Measurements from ENCODE around the gene DNAI4. TPM values are rescaled to one million over a fixed set of nuclear protein-coding genes. Genes with fewer than 3 reads are reported as not detected.
A peak's percentile ranks its signal among the peaks of the same experiment; 100 is the strongest.

Gene DNAI4
- total and polyA plus RNA-seq, 9 of the 15 experiments (the other 6 are each of a cell fraction or from before 2014, with no cell fraction given): 0.57 to 4.8 (median 2.6) TPM; not detected in 1

- TF ChIP-seq ZNF609 (CRISPR knock-in tag; IDR thresholded peaks at IDR 0.05; ENCODE audit: borderline replicate concordance): 0 out of 2 replicates have a peak, but pooled peaks have one; percentile 11
- TF ChIP-seq IRF1 (CRISPR knock-in tag; IDR thresholded peaks at IDR 0.05; ENCODE audit: borderline replicate concordance): no peak
- peak; percentile 5 for TF ChIP-seq E2F8 (IDR thresholded peaks at IDR 0.05; ENCODE audit: low read depth, partially characterized antibody)
- 0 out of 2 replicates have a peak, but pooled peaks have one; percentile 1 for TF ChIP-seq ZBTB43 (CRISPR knock-in tag; IDR thresholded peaks at IDR 0.05)
- 0 out of 2 replicates have a peak, but pooled peaks have one; percentile 8 for TF ChIP-seq MTA1 (IDR thresholded peaks at IDR 0.05; ENCODE audit: borderline replicate concordance)
- TF ChIP-seq FOXP1 (CRISPR knock-in tag; IDR thresholded peaks at IDR 0.05): no peak
- TF ChIP-seq ZNF511 (CRISPR knock-in tag; IDR thresholded peaks at IDR 0.05): 0 out of 2 replicates have a peak, but pooled peaks have one; percentile 56
- TF ChIP-seq EGR1 (conservative IDR thresholded peaks at IDR 0.05): peak; percentile 68
- TF ChIP-seq ARID3B (CRISPR knock-in tag; IDR thresholded peaks at IDR 0.05; ENCODE audit: borderline replicate concordance): no peak
- 0 out of 2 replicates have a peak, but pooled peaks have one; percentile 41 for TF ChIP-seq LCOR (CRISPR knock-in tag; IDR thresholded peaks at IDR 0.05)
- TF ChIP-seq CBFB (CRISPR knock-in tag; IDR thresholded peaks at IDR 0.05): peak; percentile 20; the same call in 1 of the 2 replicates
- no peak for TF ChIP-seq ZNF134 (CRISPR knock-in tag; conservative IDR thresholded peaks at IDR 0.05)
- peak; percentile 60; the same call in 1 of the 2 replicates for TF ChIP-seq ZNF589 (CRISPR knock-in tag; IDR thresholded peaks at IDR 0.05; ENCODE audit: low read depth)
- TF ChIP-seq ADNP (tag; IDR thresholded peaks at IDR 0.05): peak; percentile 90
- peak; percentile 13; the same call in 1 of the 2 replicates for TF ChIP-seq MTA3 (IDR thresholded peaks at IDR 0.05; ENCODE audit: borderline replicate concordance)
- TF ChIP-seq ZNF212 (CRISPR knock-in tag; IDR thresholded peaks at IDR 0.05): no peak
Observed at GRCh38 chr1:66925558-66925910, 878 bp upstream of the DNAI4 start (continued).
